Activated naive CD4-positive, alpha-beta T cell (primary cell): ENCODE data around the gene RPTOR.

Experiments
- DNase-seq, 4 experiments: peaks; one replicate each; lab custom pipeline; 2025; lab: John Stamatoyannopoulos, UW

The RPTOR gene

GRCh38 chr17:80980397-80981061 is 435.9 kb downstream of the RPTOR start:
- no peak for DNase-seq

GRCh38 chr17:80981062-80981902 is 436.6 kb downstream of the RPTOR start:
- DNase-seq = peak in 2 of 4 experiments; percentile 22 to 36

- no peak for DNase-seq
These were observed 437.3 kb downstream of the RPTOR start for GRCh38 chr17:80981929-80982425.

GRCh38 chr17:80982426-80982974 is 437.9 kb downstream of the RPTOR start:
- no peak for DNase-seq

- DNase-seq = no peak
These were observed 438.9 kb downstream of the RPTOR start for GRCh38 chr17:80983545-80983944.

GRCh38 chr17:80984749-80985148 is 440.1 kb downstream of the RPTOR start:
- DNase-seq = no peak

GRCh38 chr17:80986046-80986445 is 441.4 kb downstream of the RPTOR start:
- no peak for DNase-seq

- DNase-seq = no peak
These were observed 442.3 kb downstream of the RPTOR start for GRCh38 chr17:80986816-80987475.

GRCh38 chr17:80987941-80988461 is 443.4 kb downstream of the RPTOR start:
- DNase-seq = no peak

- DNase-seq = no peak
These were observed 444.9 kb downstream of the RPTOR start for GRCh38 chr17:80989586-80989913.

GRCh38 chr17:80990921-80991644 is 446.4 kb downstream of the RPTOR start:
- DNase-seq = no peak

- DNase-seq = peak in 3 of 4 experiments; percentile 42 to 68 (median 57)
These were observed 447.0 kb downstream of the RPTOR start, which contains the start of gene CHMP6 for GRCh38 chr17:80991645-80992076. CHMP6 (plus strand) TSS chr17:80991841; CDS start chr17:80991919, 78 bp downstream.

GRCh38 chr17:80992077-80992947 is 447.7 kb downstream of the RPTOR start:
- peak in 1 of 4 experiments; percentile 11 for DNase-seq

GRCh38 chr17:80992948-80993624 is 448.4 kb downstream of the RPTOR start:
- DNase-seq = no peak

GRCh38 chr17:80995131-80995530 is 450.5 kb downstream of the RPTOR start:
- DNase-seq = no peak

- DNase-seq = no peak
These were observed 452.0 kb downstream of the RPTOR start for GRCh38 chr17:80996422-80997305.

- DNase-seq = no peak
These were observed 452.9 kb downstream of the RPTOR start for GRCh38 chr17:80997424-80998117.

- no peak for DNase-seq
These were observed 453.6 kb downstream of the RPTOR start for GRCh38 chr17:80998118-80998747.
